GM23338 (cell line): ENCODE data around the gene NNAT. TPM values are rescaled to one million over a fixed set of nuclear protein-coding genes. Genes with fewer than 3 reads are reported as not detected.

Experiments used
- ATAC-seq: fragments of 200-7000 bp; cut with Tn5 transposase; 3 replicates; pipeline ENCODE4 v1.9.1; 2020
- DNase-seq: peaks from one replicate; pipeline ENCODE4 v3.0.0-alpha.2; 2015; ENCODE audit warnings: low spot score
- H2AFZ ChIP-seq: fragments of 200-600 bp; sonication (generic); 2 replicates; pipeline ENCODE4 v1.8.0; 2016; ENCODE audit warnings: antibody characterized with exemption, mild to moderate bottlenecking, moderate library complexity
- H3F3A ChIP-seq: fragments of 200-600 bp; sonication (generic); replicated peaks from 2 replicates; pipeline ENCODE4 v1.8.0; 2017; ENCODE audit warnings: antibody characterized with exemption, mixed run types, low read depth
- H3K27ac ChIP-seq: fragments of 200-600 bp; sonication (generic); 2 replicates; pipeline ENCODE4 v1.6.1; 2016; ENCODE audit warnings: low read depth
- H3K27me3 ChIP-seq: fragments of 200-600 bp; sonication (generic); 2 replicates; pipeline ENCODE4 v1.8.0; 2016; ENCODE audit warnings: mild to moderate bottlenecking, mixed run types, moderate library complexity; ENCODE audit not compliant: insufficient read depth
- H3K36me3 ChIP-seq: fragments of 200-600 bp; sonication (generic); 2 replicates; pipeline ENCODE4 v1.8.0; 2016; ENCODE audit warnings: mild to moderate bottlenecking; ENCODE audit not compliant: insufficient read depth
- H3K4me1 ChIP-seq: fragments of 200-600 bp; sonication (generic); 2 replicates; pipeline ENCODE4 v1.8.0; 2016; ENCODE audit warnings: mild to moderate bottlenecking, moderate library complexity; ENCODE audit not compliant: insufficient read depth
- H3K4me2 ChIP-seq: fragments of 200-600 bp; sonication (generic); 2 replicates; pipeline ENCODE4 v1.7.1; 2017; ENCODE audit warnings: mixed run types
- H3K4me3 ChIP-seq: fragments of 200-600 bp; sonication (generic); 2 replicates; pipeline ENCODE4 v1.6.1; 2016; ENCODE audit warnings: mixed run types
- H3K79me2 ChIP-seq: fragments of 200-600 bp; sonication (generic); replicated peaks from 2 replicates; pipeline ENCODE4 v1.8.0; 2017; ENCODE audit warnings: mild to moderate bottlenecking; ENCODE audit not compliant: insufficient read depth
- H3K9me2 ChIP-seq: fragments of 200-600 bp; sonication (generic); 2 replicates; pipeline ENCODE4 v1.8.0; 2017; ENCODE audit not compliant: insufficient read depth
- H4K20me1 ChIP-seq: fragments of 200-600 bp; sonication (generic); replicated peaks from 2 replicates; pipeline ENCODE4 v1.8.0; 2017; ENCODE audit warnings: mild to moderate bottlenecking; ENCODE audit not compliant: insufficient read depth
- H3K27ac Mint-ChIP-seq: 2 replicates; pipeline ENCODE4 v1.8.0; 2020; ENCODE audit warnings: inconsistent platforms, mild to moderate bottlenecking, moderate library complexity, mixed read lengths
- H3K27me3 Mint-ChIP-seq: 3 replicates; pipeline ENCODE4 v1.8.0; 2022; ENCODE audit warnings: low read depth, mild to moderate bottlenecking, moderate library complexity, mixed read lengths, inconsistent platforms; ENCODE audit not compliant: insufficient read depth, poor library complexity
- H3K36me3 Mint-ChIP-seq: 3 replicates; pipeline ENCODE4 v1.8.0; 2021; ENCODE audit warnings: low read depth, mild to moderate bottlenecking, inconsistent platforms, moderate library complexity, mixed read lengths
- H3K4me1 Mint-ChIP-seq: 3 replicates; pipeline ENCODE4 v1.8.0; 2020; ENCODE audit warnings: mild to moderate bottlenecking, inconsistent platforms, mixed read lengths
- H3K4me3 Mint-ChIP-seq: 3 replicates; pipeline ENCODE4 v1.8.0; 2021; ENCODE audit warnings: moderate library complexity, mild to moderate bottlenecking, inconsistent platforms, mixed read lengths
- H3K9me3 Mint-ChIP-seq: 3 replicates; pipeline ENCODE4 v1.8.0; 2020; ENCODE audit warnings: moderate library complexity, mild to moderate bottlenecking, inconsistent platforms, mixed read lengths
- CREB1 ChIP-seq: fragments of 250-450 bp; sonication (Bioruptor Pico); IDR thresholded peaks from 2 replicates; pipeline ENCODE4 v1.5.0; 2020; ENCODE audit warnings: low read depth, mild to moderate bottlenecking, moderate library complexity
- EZH2 ChIP-seq: fragments of 200-600 bp; sonication (generic); IDR thresholded peaks from one replicate; pipeline ENCODE4 v1.8.0; 2017; ENCODE audit warnings: antibody characterized with exemption, mild to moderate bottlenecking, low read depth; ENCODE audit not compliant: unreplicated experiment
- JUNB ChIP-seq: IDR thresholded peaks from one replicate; pipeline ENCODE4 v1.6.1; 2016; ENCODE audit warnings: antibody characterized with exemption; ENCODE audit not compliant: unreplicated experiment
- NANOG ChIP-seq: IDR thresholded peaks from 2 replicates; pipeline ENCODE4 v1.6.1; 2016; ENCODE audit warnings: antibody characterized with exemption, borderline replicate concordance
- POLR2AphosphoS5 ChIP-seq: IDR thresholded peaks from 2 replicates; pipeline ENCODE4 v1.6.1; 2016; ENCODE audit warnings: antibody characterized with exemption, low read depth
- ZNF462 ChIP-seq: fragments of 250-450 bp; sonication (Bioruptor Pico); IDR thresholded peaks from 2 replicates; pipeline ENCODE4 v1.5.0; 2020; ENCODE audit warnings: mild to moderate bottlenecking, moderate library complexity
- polyA plus RNA-seq: library from polyadenylated mRNA; unstranded; fragments of >200 nt; fragmentation: Nextera tagmentation; extraction: Ambion mirVana; gene quantifications from 2 replicates; pipeline ENCODE4 v1.2.1, GENCODE V29; 2016
- total RNA-seq: library from RNA; depleted of rRNA; stranded (reverse); fragments of >200 nt; shearing (Covaris generic); gene quantifications from 2 replicates; pipeline ENCODE4 v1.2.3, GENCODE V29; 2014
- TF ChIP-seq, protein P1 (sequence below): IDR thresholded peaks from 2 replicates; pipeline ENCODE4 v1.6.1; 2016; ENCODE audit warnings: antibody characterized with exemption

The NNAT gene
- total and polyA plus RNA-seq, 2 experiments from 2014 or later: 4.3 to 4.9 TPM

- TF ChIP-seq, protein P1, sequence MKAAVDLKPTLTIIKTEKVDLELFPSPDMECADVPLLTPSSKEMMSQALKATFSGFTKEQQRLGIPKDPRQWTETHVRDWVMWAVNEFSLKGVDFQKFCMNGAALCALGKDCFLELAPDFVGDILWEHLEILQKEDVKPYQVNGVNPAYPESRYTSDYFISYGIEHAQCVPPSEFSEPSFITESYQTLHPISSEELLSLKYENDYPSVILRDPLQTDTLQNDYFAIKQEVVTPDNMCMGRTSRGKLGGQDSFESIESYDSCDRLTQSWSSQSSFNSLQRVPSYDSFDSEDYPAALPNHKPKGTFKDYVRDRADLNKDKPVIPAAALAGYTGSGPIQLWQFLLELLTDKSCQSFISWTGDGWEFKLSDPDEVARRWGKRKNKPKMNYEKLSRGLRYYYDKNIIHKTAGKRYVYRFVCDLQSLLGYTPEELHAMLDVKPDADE: no peak
- no peak for TF ChIP-seq EZH2
- no peak for TF ChIP-seq POLR2AphosphoS5
- no peak for TF ChIP-seq ZNF462
Observed at GRCh38 chr20:37506152-37506725, 14.8 kb upstream of the NNAT start (continued).

DNA sequence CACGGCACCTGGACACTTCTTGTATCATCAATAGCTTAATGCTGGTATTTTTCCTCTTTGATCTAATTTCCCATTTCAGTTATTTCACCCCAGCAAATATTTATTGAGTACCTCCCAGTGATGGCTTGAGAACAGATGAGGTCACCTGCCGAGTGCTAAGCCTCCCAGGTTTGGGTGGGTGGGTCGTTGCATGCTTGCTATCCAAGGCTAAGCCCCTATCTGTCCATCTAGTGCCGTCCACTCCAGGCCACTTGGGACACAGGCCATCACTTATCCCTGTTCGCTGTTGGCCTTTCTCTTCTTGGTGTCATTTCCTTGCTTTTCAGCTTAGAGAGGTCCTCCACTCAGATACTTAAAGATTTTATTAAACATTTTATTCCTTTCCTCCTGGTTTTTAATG is 10.8 kb upstream of the NNAT start:
- Histone ChIP-seq H4K20me1 (peaks cover 28% of the 10 kb centered on the region), H3K4me3 (no peak overlapping the region), H3K36me3 (0 out of 2 replicates have a peak, but pooled peaks cover 5% of the 10 kb centered on the region), H3F3A (no peaks in the 10 kb centered on the region), H2AFZ (no peak overlapping the region), H3K4me1 (peaks cover 11% of the 10 kb centered on the region), H3K27ac (no peak overlapping the region), H3K4me2 (no peak overlapping the region), H3K79me2 (peaks cover 3% of the 10 kb centered on the region), H3K27me3 (no peaks in the 10 kb centered on the region), H3K9me2 (peaks cover 15% of the 10 kb centered on the region)
- Mint-ChIP-seq H3K4me3 (no peak overlapping the region), H3K4me1 (no peaks in the 10 kb centered on the region; the same call in 2 of the 3 replicates), H3K36me3 (peaks cover 24% of the 10 kb centered on the region), H3K27ac (no peak overlapping the region), H3K27me3 (no peaks in the 10 kb centered on the region), H3K9me3 (no peaks in the 10 kb centered on the region)
- ATAC-seq (no peak), DNase-seq (no peak)
- no peak for TF ChIP-seq POLR2AphosphoS5
- no peak for TF ChIP-seq JUNB
- TF ChIP-seq ZNF462: no peak
- no peak for TF ChIP-seq CREB1 (CRISPR knock-in tag)
- TF ChIP-seq NANOG: no peak
